Amniotic epithelial cell (primary cell): ENCODE measurements around the gene SIL1.

ENCODE experiments used
- DNase-seq: peaks from one replicate; pipeline ENCODE4 v3.0.0-alpha.2; 2010; ENCODE audit warnings: low read depth

The SIL1 gene

DNA sequence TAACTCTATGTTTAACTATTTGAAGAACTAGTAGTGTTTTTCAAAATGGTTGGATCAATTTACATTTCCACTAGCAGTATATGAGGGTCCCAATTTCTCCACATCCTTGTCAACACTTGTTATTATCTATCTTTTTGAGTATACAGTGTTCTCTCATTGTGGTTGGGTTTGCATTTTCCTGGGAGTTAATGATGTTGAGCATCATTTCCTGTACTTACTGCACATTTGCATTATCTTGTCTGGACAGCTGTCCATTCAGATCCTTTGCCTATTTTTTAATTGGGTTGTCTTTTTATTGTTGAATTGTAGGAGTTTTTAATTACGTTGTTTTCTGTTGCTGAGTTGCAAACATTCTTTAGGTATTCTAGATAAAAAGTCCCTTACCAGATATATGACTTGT, 219.6 kb downstream of the SIL1 start:
- no peak for DNase-seq

DNA sequence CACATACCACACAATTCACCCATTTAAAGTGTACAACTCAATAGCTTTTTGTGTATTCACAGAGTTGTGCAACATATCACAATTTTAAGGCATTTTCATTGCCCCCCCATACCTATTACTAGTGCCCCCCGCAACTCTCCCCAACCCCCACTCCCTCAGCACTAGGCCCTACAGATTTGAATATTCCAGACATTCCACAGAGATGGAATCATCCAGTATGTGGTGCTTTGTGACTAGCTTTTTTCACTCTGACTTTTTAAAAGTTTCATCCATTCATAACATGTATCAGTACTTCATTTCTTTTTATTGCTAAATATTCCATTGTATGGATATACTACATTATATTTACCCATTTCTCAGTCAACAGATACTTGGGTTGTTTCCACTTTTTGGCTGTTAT, 220.1 kb downstream of the SIL1 start:
- peak; percentile 37 for DNase-seq

DNA sequence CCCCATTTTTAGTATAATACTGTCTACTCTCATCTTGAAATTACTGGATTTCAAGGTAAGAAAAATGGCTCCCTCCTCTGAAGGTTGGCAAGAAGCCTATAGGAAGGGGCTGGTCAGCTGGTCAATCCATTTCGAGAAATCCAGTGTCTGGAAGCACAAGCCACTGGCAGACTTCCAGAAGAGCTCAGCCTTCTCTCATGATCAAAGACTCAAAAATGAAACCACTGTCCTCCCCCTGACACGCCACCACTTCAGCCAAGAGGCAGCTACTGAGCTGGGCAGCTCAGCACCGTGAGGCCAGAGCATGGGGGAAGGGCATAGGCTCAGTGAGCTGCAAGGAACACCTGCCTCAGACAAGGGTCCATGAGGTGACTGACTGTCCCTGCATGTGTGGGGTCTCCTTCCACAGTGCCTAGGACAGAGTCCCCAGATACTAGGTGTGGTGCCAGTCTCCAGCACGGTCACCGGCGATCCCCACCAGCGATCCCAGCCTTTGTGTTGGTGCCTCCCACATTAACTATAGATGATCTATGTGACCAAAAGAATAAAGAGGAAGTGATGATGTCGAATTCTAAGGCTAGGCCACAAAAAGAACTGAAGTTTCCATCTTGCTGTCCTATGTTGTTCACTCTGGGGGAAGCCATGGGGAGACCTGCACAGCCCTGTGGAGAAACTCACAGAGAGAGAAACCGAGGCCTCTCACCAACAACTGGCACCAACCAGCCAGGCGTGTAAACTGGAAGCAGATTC, 222.9 kb downstream of the SIL1 start:
- DNase-seq = peak; percentile 94

DNA sequence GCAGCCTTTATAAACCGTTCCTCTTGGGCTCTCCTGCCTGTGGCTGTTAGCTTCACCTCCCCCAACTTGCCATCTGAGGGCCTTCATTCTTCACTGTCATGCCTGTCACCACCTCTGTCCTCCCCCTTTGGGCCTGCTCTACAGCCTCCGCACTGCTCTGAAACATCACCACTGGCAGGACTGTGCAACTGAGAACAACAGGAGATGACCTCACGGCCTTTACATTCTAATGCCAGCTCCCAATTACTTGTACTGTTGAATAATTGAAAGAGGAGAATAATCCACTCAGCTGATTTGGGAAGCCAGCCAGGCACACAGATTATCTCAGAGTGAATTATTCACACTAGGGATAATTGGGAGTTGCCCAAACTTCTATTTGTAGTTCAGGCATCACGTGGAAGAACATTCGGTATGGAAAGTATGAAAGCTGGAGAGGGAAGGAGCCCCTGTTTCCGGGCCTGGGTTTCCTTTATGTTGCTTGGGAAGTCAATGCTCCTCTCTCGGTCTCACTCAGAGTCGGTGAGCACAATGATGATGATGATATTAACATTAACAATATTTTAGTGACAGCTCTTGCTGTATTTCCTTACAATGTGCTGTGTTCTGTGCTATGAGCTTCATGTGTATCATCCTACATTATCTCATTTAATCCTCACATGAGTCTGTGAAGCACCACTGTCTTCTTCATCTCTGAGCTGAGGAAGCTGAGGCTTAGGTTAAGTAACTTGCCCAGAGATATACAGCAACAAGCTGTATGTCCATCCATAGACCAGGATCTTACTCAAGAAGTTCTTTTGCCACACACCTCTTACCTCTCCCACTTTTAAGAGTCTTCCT, 223.7 kb downstream of the SIL1 start:
- DNase-seq = peak; percentile 80

DNA sequence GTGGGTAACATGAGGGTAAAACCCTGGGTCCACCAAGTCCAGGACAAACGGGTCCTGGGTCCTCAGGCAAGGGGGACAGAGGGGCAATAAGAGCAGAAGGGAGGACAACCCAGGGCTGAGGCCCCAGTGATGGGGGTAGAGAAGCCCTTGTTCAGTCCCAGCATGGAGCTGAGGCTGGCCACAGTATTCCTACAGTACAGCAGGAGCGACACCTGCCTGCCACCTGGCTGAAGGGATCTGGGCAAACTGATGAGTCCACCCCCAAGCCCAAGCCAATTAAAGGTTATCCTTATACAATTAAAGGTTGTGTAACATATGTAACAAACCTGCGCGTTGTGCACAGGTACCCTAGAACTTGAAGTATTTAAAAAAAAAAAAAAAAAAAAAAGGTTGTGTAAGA, 225.3 kb downstream of the SIL1 start:
- no peak for DNase-seq

DNA sequence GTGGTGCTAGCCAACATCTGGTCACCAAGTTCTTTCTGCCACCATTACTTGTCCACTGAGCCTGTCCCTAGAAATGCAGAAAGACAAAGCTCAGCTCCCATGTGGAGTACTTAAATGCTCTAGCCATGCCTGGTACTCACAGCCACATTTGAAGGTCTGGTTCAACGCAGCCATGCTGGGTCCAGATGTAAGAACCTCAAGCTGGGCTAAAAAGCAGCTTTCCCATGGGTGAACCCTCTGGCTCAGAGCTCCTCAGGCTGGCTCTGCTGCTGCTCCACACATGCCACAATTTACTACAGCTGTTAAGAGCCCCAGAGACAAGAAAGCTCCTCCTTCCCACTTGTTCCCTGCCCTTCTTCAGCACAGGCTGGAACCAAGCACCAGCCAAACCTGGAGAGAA, 225.9 kb downstream of the SIL1 start:
- DNase-seq = no peak

DNA sequence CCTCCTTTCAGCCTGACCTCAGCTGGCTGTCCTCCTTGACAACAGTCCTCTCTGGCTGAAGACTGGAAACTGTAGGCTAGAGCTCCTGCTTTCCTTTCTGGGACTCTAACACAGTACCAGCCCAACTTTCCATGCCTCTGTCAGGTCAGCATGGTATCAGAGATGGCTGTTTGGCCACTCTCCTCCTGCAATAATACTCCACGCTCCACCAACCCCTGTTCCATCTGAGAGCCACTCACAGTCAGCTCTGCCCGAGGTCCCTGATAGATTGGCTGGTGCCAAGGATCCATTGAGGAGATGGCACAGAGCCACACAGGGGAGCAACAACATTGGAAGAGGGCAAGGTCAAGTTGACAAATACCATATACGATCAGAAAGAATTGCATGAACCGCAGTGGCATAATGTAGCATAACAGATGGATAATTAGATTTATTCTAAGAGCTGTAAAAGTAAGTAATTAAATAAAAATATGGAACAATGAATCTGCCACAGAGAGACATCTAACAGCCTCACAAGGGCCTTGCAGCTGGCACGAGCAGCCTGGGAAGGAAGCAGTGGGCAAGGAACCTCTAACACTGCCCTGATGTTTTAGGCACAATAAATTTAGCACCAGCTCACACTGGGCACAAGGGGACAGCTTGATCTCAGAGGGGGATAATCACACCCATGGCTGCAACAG, 228.7 kb downstream of the SIL1 start:
- DNase-seq = no peak

DNA sequence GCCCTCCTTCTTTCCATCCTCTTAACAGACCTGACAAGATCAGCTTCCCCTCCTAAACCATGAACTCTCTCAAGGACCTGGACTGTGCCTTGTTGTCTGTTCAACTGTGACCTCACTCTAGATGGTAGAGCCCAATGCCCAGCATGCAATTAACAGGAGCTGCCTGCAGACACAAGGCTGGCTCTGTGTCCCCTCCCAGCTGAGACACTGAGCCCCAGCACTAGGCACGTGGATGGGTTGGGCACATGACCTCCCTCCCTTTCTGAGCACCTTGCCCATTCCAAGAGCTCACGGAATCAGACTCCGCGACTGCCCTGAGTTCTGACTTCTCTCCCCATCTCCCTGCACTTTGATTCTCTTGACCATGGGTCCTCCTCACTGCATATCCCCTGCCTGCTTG, 229.6 kb downstream of the SIL1 start:
- no peak for DNase-seq

DNA sequence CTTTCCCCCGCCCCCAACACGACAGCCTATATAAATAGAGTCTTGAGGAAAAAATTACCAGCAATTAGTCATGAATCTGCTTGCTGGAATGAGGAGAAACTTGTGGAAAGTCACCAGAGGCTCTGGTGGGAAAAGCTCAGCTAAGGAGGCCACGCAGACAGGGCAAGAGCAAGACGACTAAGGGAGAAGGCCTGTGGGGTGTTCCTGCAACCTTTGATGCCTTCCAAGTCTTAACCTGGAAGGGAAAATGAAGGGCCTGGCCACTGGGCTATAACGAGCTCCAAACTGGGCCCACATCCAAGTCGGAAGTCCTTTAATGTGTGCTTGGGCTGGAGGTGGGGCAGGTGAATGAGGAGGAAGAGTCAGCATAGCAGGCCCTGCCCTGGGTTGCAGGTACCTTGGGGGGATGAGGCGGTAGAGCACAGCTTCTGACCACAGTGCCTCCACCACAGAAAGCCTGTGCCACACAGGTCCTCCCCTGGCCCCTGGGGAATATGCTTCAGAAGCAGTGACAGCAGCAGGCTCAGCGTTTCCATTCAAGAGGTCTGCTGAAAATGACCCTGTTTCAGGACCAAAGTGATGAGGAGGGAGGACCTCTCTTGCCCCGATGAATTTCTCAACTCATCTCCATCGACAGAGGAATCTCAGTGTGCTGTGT, 230.2 kb downstream of the SIL1 start:
- DNase-seq = no peak

DNA sequence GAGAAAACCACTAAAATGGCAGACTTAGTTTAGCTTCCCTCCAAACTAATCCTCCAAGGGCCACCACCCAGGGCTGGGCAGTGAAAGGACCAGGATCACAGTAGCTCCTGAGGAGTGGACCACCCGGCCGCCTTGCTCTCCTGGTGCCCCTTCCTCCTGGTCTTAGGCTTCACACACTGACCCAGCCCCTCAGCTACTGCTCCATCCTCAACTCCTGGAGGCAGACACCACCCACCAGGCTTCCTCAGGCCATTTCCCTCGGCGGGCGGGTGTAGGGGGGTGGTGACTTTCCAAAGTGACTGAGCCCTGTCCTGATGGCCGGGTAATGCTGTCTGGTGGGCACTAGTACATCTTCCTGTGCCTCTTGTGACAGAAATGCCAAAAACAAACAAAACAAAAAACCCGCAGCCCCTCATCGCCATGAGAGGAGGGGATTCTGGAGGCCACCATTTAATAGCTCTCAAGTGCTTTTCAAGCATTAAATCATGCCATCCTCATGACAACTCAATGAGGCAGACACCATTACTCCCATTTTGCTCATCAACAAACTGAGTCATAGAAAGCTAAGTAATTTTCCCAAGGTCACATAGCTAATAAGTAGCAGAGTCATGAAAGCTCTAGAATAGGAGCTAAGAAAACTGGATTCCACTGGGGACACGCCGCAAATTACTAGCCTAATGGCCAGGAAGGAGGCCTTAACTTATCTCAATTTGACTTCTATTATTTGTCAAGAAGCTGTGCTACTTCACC, 231.8 kb downstream of the SIL1 start:
- no peak for DNase-seq

DNA sequence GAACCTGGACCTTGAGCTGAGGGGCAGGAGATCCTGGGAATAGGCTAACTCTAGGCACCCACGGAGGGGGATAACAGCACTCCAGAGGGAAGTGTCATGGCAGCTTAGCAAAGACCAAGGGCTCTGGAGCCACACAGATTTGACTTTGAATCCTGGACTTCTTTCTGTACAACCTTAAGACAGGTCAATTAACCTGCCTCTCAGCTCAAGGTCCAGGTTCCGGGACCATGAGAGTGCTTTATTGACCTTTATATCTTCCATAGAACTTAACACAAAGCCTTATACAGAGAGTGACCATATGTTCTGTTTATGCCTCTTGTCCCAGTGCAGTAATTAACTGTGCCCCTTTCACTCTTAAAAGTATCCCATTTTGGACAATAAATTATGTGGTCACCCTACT, 232.5 kb downstream of the SIL1 start:
- no peak for DNase-seq

DNA sequence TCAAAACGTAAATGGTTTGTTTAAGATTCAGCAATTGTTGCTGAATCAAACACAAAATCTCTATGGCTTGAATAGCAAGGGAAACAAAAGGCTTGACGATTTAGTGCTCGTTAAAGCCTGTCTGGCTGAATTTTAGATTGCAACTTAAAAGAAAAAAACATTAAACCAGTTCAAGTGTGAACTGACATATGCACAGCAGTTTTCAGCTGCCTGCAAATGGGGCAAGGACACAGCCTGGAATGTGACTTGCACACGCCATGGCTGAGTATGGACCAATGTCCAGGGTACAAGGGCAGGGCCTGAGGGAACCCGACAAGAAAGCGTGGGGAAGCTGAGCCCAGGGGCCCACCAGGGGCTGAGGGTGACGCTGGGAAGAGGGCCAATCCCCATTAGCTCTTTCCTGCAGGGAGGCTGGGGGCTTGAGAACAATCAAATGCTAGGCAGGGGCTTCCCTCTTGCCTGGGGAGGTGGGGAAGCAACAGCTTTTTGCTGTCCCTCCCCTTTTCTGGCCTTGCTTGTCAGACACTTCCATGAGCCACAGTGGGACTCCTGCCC, 233.4 kb downstream of the SIL1 start:
- DNase-seq = no peak

DNA sequence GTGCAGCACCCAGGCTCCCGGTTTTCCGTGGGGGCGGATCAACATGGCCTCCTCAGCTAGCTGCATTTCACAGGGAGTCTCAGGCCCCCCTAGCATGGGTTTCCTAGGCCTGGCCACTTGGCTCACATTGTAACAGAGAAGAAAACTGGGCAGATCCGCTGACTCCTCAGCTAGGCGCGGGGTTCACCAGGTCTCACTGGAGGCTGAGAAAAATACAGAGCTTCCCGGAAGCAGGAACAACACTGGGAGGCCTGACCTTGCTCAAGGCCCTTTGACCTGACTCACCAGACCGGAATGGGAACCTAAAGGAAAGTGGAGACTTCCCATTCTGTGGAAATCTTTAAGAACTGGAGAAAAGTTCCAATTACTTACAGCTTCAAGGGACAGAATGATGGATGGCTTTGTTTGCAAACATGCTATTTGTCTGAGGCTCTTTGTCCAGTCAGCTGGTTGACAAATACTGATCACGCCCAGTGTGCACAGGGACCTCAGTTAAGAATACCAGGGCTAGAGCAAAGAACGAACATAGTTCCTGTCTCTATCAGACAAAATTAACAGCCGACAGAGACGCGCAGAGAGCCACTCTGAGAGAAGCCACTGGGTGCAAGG, 234.3 kb downstream of the SIL1 start:
- DNase-seq = peak; percentile 52

DNA sequence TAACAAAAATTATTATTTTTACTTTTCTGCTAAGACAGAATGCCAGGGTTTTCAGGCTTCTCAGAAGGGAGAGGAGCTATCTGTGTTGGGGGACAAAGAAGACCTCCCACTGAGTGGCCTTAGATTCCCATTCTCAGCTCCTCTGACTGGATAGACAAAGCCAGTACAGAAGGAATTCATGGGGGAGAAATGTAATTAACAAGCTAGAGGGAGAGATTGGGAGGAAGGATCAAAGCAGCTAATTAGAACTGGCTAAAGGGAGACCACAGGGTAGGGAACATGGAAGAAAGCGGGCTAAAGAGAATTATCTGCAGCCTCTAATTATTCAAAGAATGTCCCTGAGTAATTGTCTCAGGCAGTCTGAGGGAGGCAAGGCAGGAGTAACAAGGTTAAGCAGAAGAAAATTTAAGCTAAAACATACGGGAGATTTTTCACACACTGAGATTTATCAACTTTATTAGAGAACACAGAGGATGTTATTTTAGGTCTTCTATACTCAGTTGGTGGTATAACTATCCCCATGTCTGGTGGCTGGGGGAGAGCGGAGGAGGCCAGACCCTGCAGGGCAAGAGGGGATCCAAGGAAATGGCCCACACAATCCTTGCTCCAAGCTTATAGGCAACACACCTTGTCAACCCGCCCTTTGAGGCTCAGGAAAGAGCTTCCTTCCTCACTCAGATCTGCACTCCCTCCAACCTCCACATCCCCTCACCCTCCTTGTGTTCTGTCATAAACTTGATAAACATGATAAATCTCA, 235.4 kb downstream of the SIL1 start:
- no peak for DNase-seq

DNA sequence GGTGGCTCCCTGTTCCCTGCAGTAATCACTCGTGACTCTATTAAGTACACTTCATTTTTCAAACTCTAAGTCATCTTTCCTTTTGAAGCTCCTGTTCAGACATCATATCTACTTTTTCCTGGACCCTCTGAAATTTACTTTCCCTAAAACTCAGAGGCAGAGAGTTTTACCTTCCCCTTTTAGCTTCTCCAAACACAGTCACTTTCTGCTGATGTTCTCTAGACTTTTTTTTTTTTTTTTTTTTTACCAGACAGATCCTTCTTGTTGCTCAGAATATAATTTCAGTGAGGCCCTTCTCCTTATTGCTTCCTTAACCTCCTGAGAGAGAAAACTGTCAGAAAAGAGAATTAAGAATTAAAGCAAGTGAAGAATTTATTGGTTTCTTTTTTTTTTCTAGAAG, 236.4 kb downstream of the SIL1 start:
- DNase-seq = no peak

DNA sequence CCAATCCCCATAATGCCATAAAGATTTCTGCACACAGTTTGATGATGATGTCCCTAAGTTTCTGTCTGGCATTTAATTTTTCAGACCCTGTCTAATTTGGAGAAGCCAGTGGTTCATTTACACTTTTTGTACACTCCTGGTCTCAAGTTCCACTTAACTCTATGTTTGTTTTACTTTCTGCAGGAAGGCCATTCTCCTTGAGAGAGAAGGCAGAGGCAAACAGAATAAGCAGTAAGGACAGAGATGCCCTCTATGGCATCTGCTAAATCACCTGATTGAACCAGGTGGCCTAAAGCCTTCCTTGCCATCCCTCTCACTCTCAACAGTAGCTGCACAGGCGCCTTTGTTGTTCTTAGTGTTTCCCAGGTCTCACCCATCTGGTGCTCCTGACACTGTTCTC, 236.9 kb downstream of the SIL1 start:
- DNase-seq = no peak

DNA sequence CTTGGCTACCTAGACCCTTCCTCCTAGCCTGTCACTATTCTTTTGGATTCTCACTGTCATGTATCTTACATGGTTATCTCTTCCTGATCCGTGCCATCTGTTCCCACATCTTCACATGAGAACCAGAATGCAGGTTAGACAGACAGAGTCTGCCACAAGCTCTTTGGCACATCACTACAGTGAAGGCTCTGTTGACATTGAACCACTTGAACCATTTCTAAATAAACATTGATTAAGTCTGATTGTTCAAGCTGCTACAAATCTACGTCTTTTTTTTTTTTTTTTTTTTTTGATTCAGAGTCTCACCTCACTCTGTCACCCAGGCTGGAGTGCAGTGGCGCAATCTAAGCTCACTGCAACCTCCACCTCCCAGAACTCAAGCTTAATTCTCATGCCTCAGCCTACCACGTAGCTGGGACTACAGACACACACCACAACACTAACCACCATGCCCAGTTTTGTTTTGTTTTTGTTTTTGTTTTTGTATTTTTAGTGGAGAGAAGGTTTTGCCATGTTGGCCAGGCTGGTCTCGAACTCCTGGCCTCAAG, 237.9 kb downstream of the SIL1 start:
- no peak for DNase-seq

DNA sequence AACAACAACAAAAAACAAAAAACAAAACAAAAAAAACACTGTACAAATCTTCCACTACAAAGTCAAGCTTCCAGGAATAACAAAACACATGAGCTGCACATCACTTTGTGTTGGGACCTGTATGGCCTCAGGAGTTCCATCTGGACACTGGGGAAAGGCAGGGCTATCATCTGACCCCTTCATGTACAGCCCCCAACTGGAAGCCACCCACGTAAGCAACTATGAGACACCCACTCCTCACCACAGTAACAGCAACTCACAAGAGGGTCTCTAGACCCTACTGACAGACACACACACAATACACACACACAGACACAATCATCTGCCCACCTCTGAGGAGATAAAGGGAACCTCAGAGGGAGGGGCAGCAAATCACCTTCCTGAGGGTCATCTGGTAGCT, 241.4 kb downstream of the SIL1 start:
- no peak for DNase-seq

DNA sequence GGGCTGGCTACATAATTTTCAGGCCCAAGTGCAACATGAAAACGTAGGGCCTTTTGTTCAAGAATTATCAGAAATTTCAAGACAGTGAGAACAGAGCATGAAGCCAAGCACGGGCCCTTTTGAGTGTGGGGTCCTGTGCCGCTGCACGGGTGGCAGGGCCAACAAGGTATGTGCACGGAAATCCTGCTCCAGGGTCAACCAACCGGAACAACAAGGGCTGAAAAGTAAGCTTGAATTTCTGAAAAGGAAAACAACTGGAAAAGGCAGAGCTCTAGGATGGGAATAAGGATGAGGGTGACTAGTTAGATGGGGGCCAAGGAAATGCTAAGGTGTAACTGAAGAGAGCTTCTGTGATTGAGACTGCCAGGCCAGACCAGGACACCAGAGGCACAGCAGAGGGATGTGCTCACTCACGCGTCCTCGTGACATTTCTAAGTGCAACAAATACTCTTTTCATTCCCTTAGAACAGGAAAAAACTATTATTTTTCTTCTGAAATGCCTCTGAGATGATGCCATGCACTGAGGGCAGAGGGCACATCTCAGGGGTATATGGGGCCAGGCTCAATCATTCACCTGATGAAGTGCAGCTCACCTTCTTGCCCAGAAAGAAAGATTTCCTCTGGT, 242.4 kb downstream of the SIL1 start:
- DNase-seq = no peak
